ENCODE data around the gene BMAL1. TPM values are rescaled to one million over a fixed set of nuclear protein-coding genes. Genes with fewer than 3 reads are reported as not detected.

BMAL1 gene
- total and polyA plus RNA-seq, 3 experiments from 2014 or later = 25.2 to 29.4 (median 29.2) TPM

DNA sequence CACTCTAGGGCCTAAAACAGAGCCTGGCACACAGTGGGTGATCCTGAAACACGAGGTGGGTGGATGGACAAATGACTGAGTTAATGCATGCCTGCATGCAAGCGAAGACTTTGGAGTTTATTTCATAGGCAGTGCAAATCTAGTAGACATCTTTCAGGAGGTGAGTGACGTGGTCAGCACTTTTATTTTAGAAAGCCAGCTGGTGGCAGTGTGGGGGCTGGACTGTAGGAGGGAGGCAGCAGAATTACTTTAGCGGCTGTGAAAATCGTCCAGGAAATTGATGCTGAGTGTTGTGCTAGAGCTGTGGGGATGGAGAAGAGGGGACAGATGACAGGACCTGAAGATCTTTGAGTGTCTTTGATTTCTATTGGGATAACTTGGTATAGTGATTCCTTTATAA is 47.1 kb downstream of the BMAL1 start:
- Mint-ChIP-seq H3K9me3 (no peaks in the 10 kb centered on the region), H3K4me1 (peaks cover 66 to 81% (median 68%) of the 10 kb centered on the region in 3 donors), H3K27ac (peak overlapping the region; percentile 0 to 96 (median 25)), H3K4me3 (peak overlapping the region in 1 of 7 donors; percentile 54), H3K36me3 (peaks cover 0 to 66% (median 15%) of the 10 kb centered on the region in 3 donors), H3K27me3 (peaks cover 0 to 1% of the 10 kb centered on the region in 2 donors)
- ChIA-PET CTCF (no interaction called here), POLR2A (no interaction called here)
- no peak overlapping the region for H3K27ac ChIP-seq (ENCODE audit: low read depth, low read length)
- no peaks in the 10 kb centered on the region for H3K4me1 ChIP-seq (ENCODE audit: insufficient read depth, low read length)
- no peaks in the 10 kb centered on the region for H3K9me3 ChIP-seq (ENCODE audit: low read length)
- DNase-seq = no peak
- H3K36me3 ChIP-seq (ENCODE audit: insufficient read depth, low read length) = peaks cover 7% of the 10 kb centered on the region
- H3K4me3 ChIP-seq (ENCODE audit: low read length) = no peak overlapping the region
- no peaks in the 10 kb centered on the region for H3K27me3 ChIP-seq (ENCODE audit: insufficient read depth, low read length, poor library complexity, severe bottlenecking)

DNA sequence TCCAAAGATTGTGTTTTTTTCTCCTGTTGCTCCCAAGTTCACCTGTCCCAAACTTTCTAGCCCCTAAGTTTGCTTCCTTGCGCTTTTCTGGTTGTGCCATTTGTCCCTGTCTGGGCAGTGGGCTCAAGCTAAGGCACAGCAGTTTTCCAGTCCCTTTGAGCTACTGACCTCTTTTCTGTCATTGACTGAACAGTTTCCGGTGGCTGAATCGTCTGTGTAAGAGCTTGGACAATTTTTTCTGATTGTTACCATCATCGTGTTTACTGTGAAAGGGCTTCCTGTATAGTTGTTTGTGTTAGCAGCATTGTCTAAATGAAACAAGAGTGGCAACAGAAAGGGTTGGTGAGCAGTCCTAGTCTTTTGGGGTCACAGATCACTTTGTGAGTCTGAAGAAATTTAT is 49.8 kb downstream of the BMAL1 start:
- Mint-ChIP-seq H3K4me3 (peak overlapping the region in 1 of 7 donors; percentile 3), H3K4me1 (peaks cover 64 to 81% (median 68%) of the 10 kb centered on the region in 3 donors), H3K27ac (peak overlapping the region; percentile 26 to 93 (median 81)), H3K9me3 (no peaks in the 10 kb centered on the region), H3K36me3 (peaks cover 0 to 60% (median 12%) of the 10 kb centered on the region in 3 donors), H3K27me3 (peaks cover 0 to 1% of the 10 kb centered on the region in 2 donors)
- Histone ChIP-seq H3K4me1 (ENCODE audit: insufficient read depth, low read length) (peaks cover 8% of the 10 kb centered on the region), H3K36me3 (ENCODE audit: insufficient read depth, low read length) (no peaks in the 10 kb centered on the region), H3K4me3 (ENCODE audit: low read length) (no peak overlapping the region), H3K27me3 (ENCODE audit: insufficient read depth, low read length, poor library complexity, severe bottlenecking) (no peaks in the 10 kb centered on the region), H3K9me3 (ENCODE audit: low read length) (no peaks in the 10 kb centered on the region), H3K27ac (ENCODE audit: low read depth, low read length) (no peak overlapping the region)
- ChIA-PET CTCF (interaction anchor here (1.8 kb wide), 1 partner anchor 16 kb away, joined by 5 read pairs; no protein-coding TSS in a partner anchor), POLR2A (interaction anchor here (1.0 kb wide), 1 partner anchor 9 kb away, joined by 3 read pairs; no protein-coding TSS in a partner anchor)
- no peak for DNase-seq

DNA sequence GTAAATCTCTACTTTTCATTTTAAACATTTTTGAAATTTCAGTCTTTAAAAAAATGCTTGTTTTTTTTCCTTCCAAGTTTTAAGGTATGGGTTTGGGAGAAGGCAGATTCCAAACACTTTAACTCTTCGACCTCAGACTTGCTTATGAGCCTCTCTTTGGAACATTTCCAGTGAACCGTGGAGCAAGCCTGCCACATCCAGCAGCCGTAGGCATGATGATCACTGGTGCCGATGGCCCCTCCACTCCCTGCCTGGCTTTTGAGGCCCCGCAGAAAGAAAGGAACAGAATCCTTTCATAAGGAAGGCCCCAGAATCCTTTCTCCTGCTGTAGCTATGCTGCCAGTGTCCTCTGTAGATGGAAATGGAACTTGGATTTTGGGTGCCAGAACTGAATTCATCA is 50.7 kb downstream of the BMAL1 start:
- H3K4me1 ChIP-seq (ENCODE audit: insufficient read depth, low read length) = peaks cover 10% of the 10 kb centered on the region
- Mint-ChIP-seq H3K9me3 (no peaks in the 10 kb centered on the region), H3K27ac (peak overlapping the region in 2 of 8 donors; percentile 13 to 54), H3K4me1 (peaks cover 69 to 83% (median 71%) of the 10 kb centered on the region in 3 donors), H3K4me3 (no peak overlapping the region), H3K36me3 (peaks cover 0 to 56% (median 11%) of the 10 kb centered on the region in 3 donors), H3K27me3 (peaks cover 0 to 1% of the 10 kb centered on the region in 2 donors)
- no peaks in the 10 kb centered on the region for H3K9me3 ChIP-seq (ENCODE audit: low read length)
- ChIA-PET CTCF (no interaction called here), POLR2A (no interaction called here)
- no peak overlapping the region for H3K4me3 ChIP-seq (ENCODE audit: low read length)
- H3K27me3 ChIP-seq (ENCODE audit: insufficient read depth, low read length, poor library complexity, severe bottlenecking) = no peaks in the 10 kb centered on the region
- DNase-seq = no peak
- H3K36me3 ChIP-seq (ENCODE audit: insufficient read depth, low read length) = no peaks in the 10 kb centered on the region
- no peak overlapping the region for H3K27ac ChIP-seq (ENCODE audit: low read depth, low read length)

DNA sequence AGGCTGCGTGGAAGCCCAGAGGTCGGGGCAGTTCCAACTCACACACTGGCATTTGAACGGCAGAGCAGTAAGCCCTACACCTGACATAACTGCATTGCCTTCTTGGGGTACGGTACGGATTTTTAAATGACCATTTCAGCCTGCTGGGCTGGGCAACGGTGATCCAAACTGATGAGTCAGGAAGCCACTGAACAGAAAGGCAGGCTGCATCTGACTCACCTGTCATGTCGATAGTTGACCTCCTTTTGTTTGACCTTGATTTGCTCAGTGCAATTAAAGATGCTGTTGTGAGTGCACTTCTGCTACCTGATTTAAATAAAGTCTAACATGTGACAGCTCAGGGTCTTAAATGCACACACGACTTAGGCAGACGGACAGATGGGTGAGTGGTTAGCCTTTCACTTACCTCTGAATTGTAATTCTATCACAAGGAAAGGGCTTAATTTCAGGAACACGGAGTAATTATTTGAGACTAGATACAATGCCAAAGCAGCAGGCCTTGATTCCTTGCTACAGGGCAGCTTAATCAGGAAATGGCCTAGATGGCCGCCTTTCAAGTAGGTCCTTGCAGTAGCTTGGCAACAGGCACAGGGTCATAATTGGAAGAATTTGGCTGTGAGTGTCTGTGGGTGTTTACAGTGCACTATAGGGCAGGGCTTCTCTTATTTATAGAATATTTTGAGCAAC is 52.2 kb downstream of the BMAL1 start:
- Mint-ChIP-seq H3K4me1 (peaks cover 73 to 86% (median 75%) of the 10 kb centered on the region in 3 donors), H3K27ac (peak overlapping the region in 7 of 8 donors; percentile 41 to 88 (median 74)), H3K9me3 (no peaks in the 10 kb centered on the region), H3K27me3 (no peaks in the 10 kb centered on the region), H3K4me3 (peak overlapping the region in 1 of 7 donors; percentile 43), H3K36me3 (peaks cover 0 to 47% (median 10%) of the 10 kb centered on the region in 3 donors)
- Histone ChIP-seq H3K27ac (ENCODE audit: low read depth, low read length) (no peak overlapping the region), H3K9me3 (ENCODE audit: low read length) (no peaks in the 10 kb centered on the region), H3K4me1 (ENCODE audit: insufficient read depth, low read length) (peaks cover 21% of the 10 kb centered on the region), H3K4me3 (ENCODE audit: low read length) (no peak overlapping the region), H3K27me3 (ENCODE audit: insufficient read depth, low read length, poor library complexity, severe bottlenecking) (no peaks in the 10 kb centered on the region), H3K36me3 (ENCODE audit: insufficient read depth, low read length) (no peaks in the 10 kb centered on the region)
- ChIA-PET POLR2A (no interaction called here), CTCF (no interaction called here)
- DNase-seq = no peak

DNA sequence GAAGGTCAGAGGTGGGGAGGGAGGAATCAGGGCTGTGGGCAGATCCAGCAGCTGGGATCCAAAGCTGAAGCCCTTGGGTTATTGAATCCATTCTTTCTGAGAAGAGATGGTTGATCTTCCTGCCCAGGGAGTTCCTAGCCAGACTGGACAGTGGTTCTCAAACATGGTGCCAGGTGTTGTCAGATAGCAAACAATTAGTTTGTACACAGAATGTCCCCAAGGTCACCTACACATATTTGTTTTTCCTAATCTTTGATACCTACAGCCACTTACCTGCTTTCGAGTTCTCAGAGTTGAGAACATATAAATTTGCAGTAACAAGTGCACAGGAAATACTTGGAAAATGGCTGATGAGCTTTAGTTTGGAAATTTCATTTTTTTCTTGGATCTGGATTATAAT is 54.5 kb downstream of the BMAL1 start:
- Histone ChIP-seq H3K4me3 (ENCODE audit: low read length) (no peak overlapping the region), H3K27ac (ENCODE audit: low read depth, low read length) (no peak overlapping the region), H3K27me3 (ENCODE audit: insufficient read depth, low read length, poor library complexity, severe bottlenecking) (no peaks in the 10 kb centered on the region), H3K9me3 (ENCODE audit: low read length) (no peaks in the 10 kb centered on the region), H3K36me3 (ENCODE audit: insufficient read depth, low read length) (no peaks in the 10 kb centered on the region), H3K4me1 (ENCODE audit: insufficient read depth, low read length) (peaks cover 21% of the 10 kb centered on the region)
- H3K9me3 Mint-ChIP-seq = no peaks in the 10 kb centered on the region
- no peaks in the 10 kb centered on the region for H3K27me3 Mint-ChIP-seq
- ChIA-PET POLR2A (no interaction called here), CTCF (no interaction called here)
- H3K4me1 Mint-ChIP-seq = peaks cover 76 to 92% (median 84%) of the 10 kb centered on the region in 3 donors
- peaks cover 0 to 38% (median 8%) of the 10 kb centered on the region in 3 donors for H3K36me3 Mint-ChIP-seq
- DNase-seq = no peak
- H3K4me3 Mint-ChIP-seq = peak overlapping the region in 1 of 7 donors; percentile 47
- peak overlapping the region in 6 of 8 donors; percentile 69 to 97 (median 82) for H3K27ac Mint-ChIP-seq

DNA sequence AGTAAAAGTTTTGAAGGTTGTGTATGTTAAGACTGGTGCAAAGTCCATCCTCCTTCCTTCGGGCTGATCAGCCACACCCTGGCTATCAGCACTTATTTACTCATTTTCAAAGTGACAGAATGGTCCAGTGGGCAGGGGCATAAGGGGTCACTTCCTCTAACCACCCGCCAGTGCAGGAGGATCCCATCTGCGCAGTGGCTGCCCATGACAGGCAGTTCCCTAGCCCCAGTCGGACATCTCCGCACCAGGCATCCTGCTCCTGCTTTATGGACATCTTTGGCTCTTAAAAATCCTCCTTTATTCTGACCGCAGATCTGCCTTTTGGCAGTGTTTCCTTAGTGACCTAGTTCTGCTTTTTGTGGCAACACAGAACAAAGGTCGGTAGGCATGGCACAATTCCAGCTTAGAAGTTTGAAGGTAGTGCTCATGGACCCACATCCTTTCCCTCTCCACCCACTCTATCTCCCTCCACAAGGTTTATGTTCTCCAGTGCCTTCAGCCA is 55.9 kb downstream of the BMAL1 start:
- H3K9me3 Mint-ChIP-seq = no peaks in the 10 kb centered on the region
- peak overlapping the region; percentile 19 to 97 (median 84) for H3K27ac Mint-ChIP-seq
- H3K36me3 ChIP-seq (ENCODE audit: insufficient read depth, low read length) = no peaks in the 10 kb centered on the region
- H3K4me1 Mint-ChIP-seq = peaks cover 76 to 91% (median 82%) of the 10 kb centered on the region in 3 donors
- CTCF ChIA-PET = interaction anchor here (1.5 to 4.5 kb wide), 2 partner anchors 76 to 84 kb away, joined by 3 to 13 read pairs; no protein-coding TSS in a partner anchor
- no peak for DNase-seq
- POLR2A ChIA-PET = no interaction called here
- H3K27ac ChIP-seq (ENCODE audit: low read depth, low read length) = no peak overlapping the region
- H3K27me3 Mint-ChIP-seq = no peaks in the 10 kb centered on the region
- H3K4me3 ChIP-seq (ENCODE audit: low read length) = no peak overlapping the region
- peaks cover 0 to 24% (median 4%) of the 10 kb centered on the region in 3 donors for H3K36me3 Mint-ChIP-seq
- H3K4me3 Mint-ChIP-seq = peak overlapping the region in 3 of 7 donors; percentile 14 to 74 (median 33)
- no peaks in the 10 kb centered on the region for H3K9me3 ChIP-seq (ENCODE audit: low read length)
- peaks cover 32% of the 10 kb centered on the region for H3K4me1 ChIP-seq (ENCODE audit: insufficient read depth, low read length)
- no peaks in the 10 kb centered on the region for H3K27me3 ChIP-seq (ENCODE audit: insufficient read depth, low read length, poor library complexity, severe bottlenecking)

DNA sequence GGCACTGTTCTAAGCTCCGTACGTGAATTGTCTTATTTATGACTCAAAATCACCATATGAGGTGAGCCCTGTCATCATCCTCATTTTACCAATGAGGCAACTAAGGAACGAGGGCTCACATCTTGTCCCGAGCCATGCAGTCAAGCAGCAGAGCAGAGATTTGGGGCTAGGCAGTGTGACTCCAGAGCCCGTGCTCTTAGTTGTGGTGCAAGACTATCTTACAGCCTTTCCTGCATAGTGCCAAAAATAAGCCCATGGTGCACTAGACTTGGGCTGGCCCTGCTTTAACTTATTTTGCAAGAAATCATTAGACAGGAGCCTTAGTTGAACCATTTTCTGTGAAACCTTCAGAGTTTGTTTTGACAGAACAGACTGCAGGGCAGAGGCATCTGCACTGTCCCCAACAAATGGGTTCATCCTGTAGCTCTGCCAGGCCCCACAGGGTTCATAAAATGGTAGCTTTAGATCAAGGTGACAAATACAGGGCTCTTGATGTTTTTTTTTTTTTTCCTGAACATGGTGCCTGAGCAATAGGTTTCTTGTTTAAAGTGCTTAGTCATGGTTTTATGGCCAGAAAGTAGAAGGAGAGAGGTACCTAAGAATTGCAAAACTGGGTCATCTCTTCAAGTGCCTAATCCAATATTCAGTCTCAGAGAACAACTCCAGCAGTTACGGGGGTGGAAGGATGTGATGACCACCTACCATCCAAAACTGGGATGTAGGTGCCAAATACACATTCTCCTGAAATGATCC is 56.6 kb downstream of the BMAL1 start:
- no peak for DNase-seq
- H3K27ac Mint-ChIP-seq = peak overlapping the region; percentile 19 to 97 (median 84)
- H3K9me3 Mint-ChIP-seq = no peaks in the 10 kb centered on the region
- no peaks in the 10 kb centered on the region for H3K27me3 Mint-ChIP-seq
- no peak overlapping the region for H3K27ac ChIP-seq (ENCODE audit: low read depth, low read length)
- H3K27me3 ChIP-seq (ENCODE audit: insufficient read depth, low read length, poor library complexity, severe bottlenecking) = no peaks in the 10 kb centered on the region
- H3K9me3 ChIP-seq (ENCODE audit: low read length) = no peaks in the 10 kb centered on the region
- ChIA-PET CTCF (interaction anchor here (1.5 to 4.5 kb wide), 10 partner anchors 10 to 151 kb away, joined by 3 to 22 read pairs (median 11); no protein-coding TSS in a partner anchor), POLR2A (interaction anchor here (2.5 kb wide), 1 partner anchor 55 kb away, joined by 8 read pairs; no protein-coding TSS in a partner anchor)
- peak overlapping the region in 2 of 7 donors; percentile 33 to 41 for H3K4me3 Mint-ChIP-seq
- H3K4me1 Mint-ChIP-seq = peaks cover 78 to 91% (median 84%) of the 10 kb centered on the region in 3 donors
- peaks cover 0 to 18% (median 0%) of the 10 kb centered on the region in 3 donors for H3K36me3 Mint-ChIP-seq
- H3K4me1 ChIP-seq (ENCODE audit: insufficient read depth, low read length) = peaks cover 39% of the 10 kb centered on the region
- no peaks in the 10 kb centered on the region for H3K36me3 ChIP-seq (ENCODE audit: insufficient read depth, low read length)
- H3K4me3 ChIP-seq (ENCODE audit: low read length) = no peak overlapping the region
